DND-41 (cell line): ENCODE data around the gene GSTO1.

Experiments used
- ATAC-seq: fragments of 200-7000 bp; cut with Tn5 transposase; 3 replicates; pipeline ENCODE4 v1.9.1; 2021; ENCODE audit warnings: low read depth; ENCODE audit not compliant: insufficient read depth
- DNase-seq: peaks from one replicate; pipeline ENCODE4 v3.0.0-alpha.2; 2020
- H2AFZ ChIP-seq: 2 replicates; pipeline ENCODE4 v1.6.0; 2012; ENCODE audit warnings: low read depth, low read length
- H3K27ac ChIP-seq: 2 replicates; pipeline ENCODE4 v1.5.1; 2012; ENCODE audit warnings: low read length, inconsistent platforms
- H3K27me3 ChIP-seq: fragments of 200-600 bp; sonication (generic); 2 replicates; pipeline ENCODE4 v1.6.0; 2012; ENCODE audit warnings: low read length, mild to moderate bottlenecking, inconsistent platforms; ENCODE audit not compliant: insufficient read depth, poor library complexity
- H3K36me3 ChIP-seq: 2 replicates; pipeline ENCODE4 v1.5.1; 2012; ENCODE audit warnings: low read length, inconsistent platforms; ENCODE audit not compliant: insufficient read depth
- H3K4me1 ChIP-seq: 2 replicates; pipeline ENCODE4 v1.5.1; 2012; ENCODE audit warnings: mild to moderate bottlenecking, low read length; ENCODE audit not compliant: insufficient read depth
- H3K4me2 ChIP-seq: 2 replicates; pipeline ENCODE4 v1.6.0; 2012; ENCODE audit warnings: mild to moderate bottlenecking, moderate library complexity, low read length, inconsistent platforms; ENCODE audit not compliant: insufficient read depth
- H3K4me3 ChIP-seq, 2 experiments: fragments of 200-600 bp in 1 of 2; shearing (Covaris generic) in 1 of 2; 2 replicates each; pipeline ENCODE4 v1.5.1; 2012 to 2016; ENCODE audit warnings: inconsistent platforms in 2 of 2, low read length in 2 of 2, mild to moderate bottlenecking in 2 of 2, low read depth in 1 of 2, moderate library complexity in 1 of 2
- H3K79me2 ChIP-seq: 2 replicates; pipeline ENCODE4 v1.6.0; 2012; ENCODE audit warnings: low read length, inconsistent platforms; ENCODE audit not compliant: insufficient read depth
- H3K9ac ChIP-seq: 2 replicates; pipeline ENCODE4 v1.6.0; 2012; ENCODE audit warnings: low read depth, mild to moderate bottlenecking, inconsistent platforms, low read length, moderate library complexity
- H3K9me3 ChIP-seq: 2 replicates; pipeline ENCODE4 v1.5.1; 2012; ENCODE audit warnings: low read length, moderate library complexity, mild to moderate bottlenecking, inconsistent platforms; ENCODE audit not compliant: insufficient read depth, severe bottlenecking
- H4K20me1 ChIP-seq: 2 replicates; pipeline ENCODE4 v1.6.0; 2012; ENCODE audit warnings: low read length; ENCODE audit not compliant: insufficient read depth
- EZH2 ChIP-seq: IDR thresholded peaks from 3 replicates; pipeline ENCODE4 v1.6.1; 2012; ENCODE audit warnings: borderline replicate concordance, low read depth, mild to moderate bottlenecking, moderate library complexity, low read length, inconsistent platforms; ENCODE audit not compliant: severe bottlenecking
- TF ChIP-seq, protein P1 (sequence below): IDR thresholded peaks from 2 replicates; pipeline ENCODE4 v1.5.1; 2012; ENCODE audit warnings: borderline replicate concordance, low read length, moderate library complexity, mild to moderate bottlenecking; ENCODE audit not compliant: poor library complexity, severe bottlenecking; ENCODE audit errors: extremely low read depth

The GSTO1 gene

DNA sequence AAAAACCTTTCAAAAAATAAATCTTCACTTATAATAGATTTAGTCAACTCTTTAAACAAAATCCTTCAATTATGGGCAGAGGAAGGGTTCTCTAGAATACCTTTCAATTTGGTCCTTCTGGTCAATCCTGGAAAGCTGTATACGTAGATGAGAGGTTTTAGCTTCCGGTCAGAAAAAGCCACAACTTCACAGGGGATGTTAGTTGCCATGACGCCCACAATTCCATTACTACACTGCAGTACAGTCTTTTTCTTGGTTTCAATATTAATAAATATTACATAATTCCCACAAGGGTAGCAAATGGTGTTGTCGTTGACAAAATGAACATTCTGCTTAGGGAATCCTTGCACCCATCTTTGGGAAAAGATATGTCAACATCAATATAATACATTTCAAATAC, 24.2 kb upstream of the GSTO1 start:
- H4K20me1 ChIP-seq: no peaks in the 10 kb centered on the region
- no peak overlapping the region for H3K9ac ChIP-seq
- H3K27ac ChIP-seq: no peak overlapping the region
- H2AFZ ChIP-seq: no peak overlapping the region
- no peaks in the 10 kb centered on the region for H3K79me2 ChIP-seq
- no peaks in the 10 kb centered on the region for H3K27me3 ChIP-seq
- no peaks in the 10 kb centered on the region for H3K36me3 ChIP-seq
- H3K4me1 ChIP-seq: no peaks in the 10 kb centered on the region
- TF ChIP-seq, protein P1, sequence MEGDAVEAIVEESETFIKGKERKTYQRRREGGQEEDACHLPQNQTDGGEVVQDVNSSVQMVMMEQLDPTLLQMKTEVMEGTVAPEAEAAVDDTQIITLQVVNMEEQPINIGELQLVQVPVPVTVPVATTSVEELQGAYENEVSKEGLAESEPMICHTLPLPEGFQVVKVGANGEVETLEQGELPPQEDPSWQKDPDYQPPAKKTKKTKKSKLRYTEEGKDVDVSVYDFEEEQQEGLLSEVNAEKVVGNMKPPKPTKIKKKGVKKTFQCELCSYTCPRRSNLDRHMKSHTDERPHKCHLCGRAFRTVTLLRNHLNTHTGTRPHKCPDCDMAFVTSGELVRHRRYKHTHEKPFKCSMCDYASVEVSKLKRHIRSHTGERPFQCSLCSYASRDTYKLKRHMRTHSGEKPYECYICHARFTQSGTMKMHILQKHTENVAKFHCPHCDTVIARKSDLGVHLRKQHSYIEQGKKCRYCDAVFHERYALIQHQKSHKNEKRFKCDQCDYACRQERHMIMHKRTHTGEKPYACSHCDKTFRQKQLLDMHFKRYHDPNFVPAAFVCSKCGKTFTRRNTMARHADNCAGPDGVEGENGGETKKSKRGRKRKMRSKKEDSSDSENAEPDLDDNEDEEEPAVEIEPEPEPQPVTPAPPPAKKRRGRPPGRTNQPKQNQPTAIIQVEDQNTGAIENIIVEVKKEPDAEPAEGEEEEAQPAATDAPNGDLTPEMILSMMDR: no peak
- no peak for TF ChIP-seq EZH2
- peaks cover 13% of the 10 kb centered on the region for H3K9me3 ChIP-seq
- H3K4me3 ChIP-seq: no peak overlapping the region
- ATAC-seq (no peak), DNase-seq (no peak)
- H3K4me2 ChIP-seq: no peak overlapping the region

DNA sequence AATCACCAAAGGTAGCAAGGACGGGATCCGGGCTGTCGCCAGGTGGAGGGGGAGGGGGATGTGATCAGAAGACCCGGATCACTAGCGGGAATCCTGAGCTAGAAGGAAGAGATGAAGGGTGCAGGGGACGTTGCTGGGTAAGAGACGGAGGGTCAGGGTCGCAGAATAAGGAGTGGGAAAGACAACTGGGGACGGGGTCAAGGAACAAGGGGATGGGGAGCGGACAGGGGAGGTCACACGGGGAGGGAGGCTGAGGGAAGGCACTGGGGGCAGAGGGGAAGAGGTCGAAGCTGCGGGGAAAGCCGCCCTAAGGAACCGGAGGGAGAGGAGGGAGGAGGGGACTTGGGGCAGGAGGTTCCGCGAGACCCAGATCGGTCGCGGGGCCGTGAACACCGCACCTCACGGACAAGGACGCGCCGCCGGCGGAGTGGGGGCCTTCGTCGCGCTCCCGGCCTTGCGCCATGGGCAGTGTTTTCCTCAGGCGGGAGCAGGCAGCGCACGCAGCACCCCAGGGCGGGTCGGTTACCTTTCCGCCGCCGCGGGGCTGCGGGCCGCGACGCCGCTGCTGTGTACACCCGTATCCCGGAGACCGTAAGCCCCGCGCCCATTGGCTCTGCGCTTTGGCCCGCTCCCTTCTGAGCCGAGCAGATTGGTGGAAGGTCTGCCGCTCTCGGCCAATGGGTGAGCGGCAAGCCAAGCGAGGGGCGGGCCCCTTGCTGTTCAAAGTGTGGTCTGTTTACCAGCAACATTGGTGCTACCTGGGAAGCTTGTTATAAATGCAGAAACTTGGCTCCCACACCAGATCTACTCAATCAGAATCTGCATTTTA, 22.7 kb upstream of the GSTO1 start, which contains the start of gene CFAP43:
TSS of gene CFAP43 (minus strand) at position 581 of the 829 bp plus-strand sequence. CDS start at position 463, 118 bp downstream.
- no peak within 1 kb of the TSS for H3K27ac ChIP-seq
- no peaks in the 10 kb centered on the region for H3K36me3 ChIP-seq
- H3K4me1 ChIP-seq: no peaks in the 10 kb centered on the region
- no peak within 1 kb of the TSS for H2AFZ ChIP-seq
- no peaks in the 10 kb centered on the region for H3K27me3 ChIP-seq
- H4K20me1 ChIP-seq: no peaks in the 10 kb centered on the region
- H3K4me3 ChIP-seq: no peak within 1 kb of the TSS
- DNase-seq (no peak), ATAC-seq (peak; percentile 33; the same call in 1 of the 3 replicates)
- TF ChIP-seq EZH2: no peak
- TF ChIP-seq, protein P1: no peak
- H3K9me3 ChIP-seq: peaks cover 13% of the 10 kb centered on the region
- no peak within 1 kb of the TSS for H3K4me2 ChIP-seq
- no peaks in the 10 kb centered on the region for H3K79me2 ChIP-seq
- H3K9ac ChIP-seq: no peak within 1 kb of the TSS

DNA sequence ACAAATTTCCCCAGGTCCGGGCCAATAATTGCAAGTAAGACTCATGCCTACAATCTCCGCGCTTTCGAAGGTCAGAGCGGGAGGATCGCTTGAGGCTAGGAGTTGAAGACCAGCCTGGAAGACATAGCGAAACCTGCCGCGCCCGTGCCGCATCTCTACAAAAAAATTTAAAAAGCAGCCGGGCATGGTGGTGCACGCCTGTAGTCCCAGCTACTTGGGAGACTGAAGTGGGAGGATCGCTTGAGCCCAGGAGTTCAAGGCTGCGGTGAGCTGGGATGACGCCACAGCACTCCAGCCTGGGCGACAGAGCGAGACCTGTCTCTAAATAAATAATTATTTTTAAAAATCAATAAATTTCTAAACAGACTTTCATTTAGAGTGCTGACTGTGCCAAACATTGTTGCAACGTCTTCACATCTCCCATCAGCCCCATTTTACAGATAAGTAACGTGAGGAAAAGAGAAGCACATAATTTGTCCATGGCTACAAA, 22.0 kb upstream of the GSTO1 start:
- H2AFZ ChIP-seq: no peak overlapping the region
- no peak overlapping the region for H3K27ac ChIP-seq
- ATAC-seq: no peak
- no peaks in the 10 kb centered on the region for H3K27me3 ChIP-seq
- H3K4me3 ChIP-seq: no peak overlapping the region
- H3K36me3 ChIP-seq: no peaks in the 10 kb centered on the region
- no peak for TF ChIP-seq EZH2
- TF ChIP-seq, protein P1: no peak
- no peak for DNase-seq
- no peaks in the 10 kb centered on the region for H4K20me1 ChIP-seq
- H3K9ac ChIP-seq: no peak overlapping the region
- H3K4me2 ChIP-seq: no peak overlapping the region
- H3K4me1 ChIP-seq: no peaks in the 10 kb centered on the region
- peaks cover 13% of the 10 kb centered on the region for H3K9me3 ChIP-seq
- no peaks in the 10 kb centered on the region for H3K79me2 ChIP-seq
